ENCODE data around the gene PKN3.

The PKN3 gene

DNA sequence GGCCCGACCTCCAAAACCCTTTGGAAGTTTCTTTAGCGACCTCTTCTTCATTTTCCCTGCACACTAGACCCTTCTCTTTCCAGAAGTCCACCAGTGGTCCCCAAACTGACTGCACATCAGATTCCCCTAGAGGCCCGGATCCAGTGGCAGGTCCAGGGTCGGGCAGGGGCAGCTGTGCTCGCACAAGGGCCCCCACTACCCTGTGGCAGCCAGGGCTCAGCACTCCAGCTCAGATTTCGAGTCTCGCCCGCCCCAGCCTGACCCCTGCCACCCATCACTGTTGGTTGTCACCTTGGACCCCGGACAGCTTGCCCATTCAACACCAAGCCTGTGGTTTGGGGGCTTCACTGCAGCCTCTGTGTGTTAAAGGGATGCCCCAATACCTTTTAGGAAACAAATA, 29.4 kb downstream of the PKN3 start:
- no peak for FAIRE-seq
- TF ChIP-seq POLR2A (IDR thresholded peaks at IDR 0.05; ENCODE audit: low read depth, low read length), result no peak
- no peak for TF ChIP-seq POU2F2 (IDR thresholded peaks at IDR 0.05; ENCODE audit: low read depth, low read length)
- no peak for TF ChIP-seq POLR2AphosphoS5 (IDR thresholded peaks at IDR 0.05; ENCODE audit: low read depth, low read length)

DNA sequence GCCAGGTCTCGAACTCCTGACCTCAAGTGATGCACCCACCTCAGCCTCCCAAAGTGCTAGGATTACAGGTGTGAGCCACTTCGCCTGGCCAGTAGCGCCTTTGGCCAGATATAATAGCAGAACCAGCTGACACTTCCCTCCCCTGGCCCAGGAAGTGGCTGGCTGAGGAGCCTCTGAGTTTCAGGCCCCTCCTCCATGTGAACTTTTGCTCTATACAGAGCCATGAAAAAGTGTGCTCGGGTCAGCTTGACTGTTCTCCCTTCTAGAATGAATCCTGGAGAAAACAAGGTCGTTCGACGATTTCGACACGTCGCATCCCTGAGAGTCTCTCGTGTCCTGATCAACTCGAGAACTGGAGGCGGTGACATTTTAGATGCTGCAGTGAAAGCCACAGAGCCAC, 30.3 kb downstream of the PKN3 start:
- TF ChIP-seq TAF1 (IDR thresholded peaks at IDR 0.05; ENCODE audit: low read depth, low read length) (no peak), POU2F2 (IDR thresholded peaks at IDR 0.05; ENCODE audit: low read depth, low read length) (no peak), PAX5 (IDR thresholded peaks at IDR 0.05; ENCODE audit: insufficient read depth, low read length, severe bottlenecking) (no peak), POLR2AphosphoS5 (IDR thresholded peaks at IDR 0.05; ENCODE audit: low read depth, low read length) (no peak), POLR2A (IDR thresholded peaks at IDR 0.05; ENCODE audit: low read depth, low read length) (no peak), SPI1 (IDR thresholded peaks at IDR 0.05; ENCODE audit: low read depth, low read length) (no peak)
- FAIRE-seq (no peak), DNase-seq (ENCODE audit: insufficient read length, low spot score) (no peak)

More for the DNA sequence above, 29.4 kb downstream of the PKN3 start:
- no peak for DNase-seq (ENCODE audit: insufficient read length, low spot score)

DNA sequence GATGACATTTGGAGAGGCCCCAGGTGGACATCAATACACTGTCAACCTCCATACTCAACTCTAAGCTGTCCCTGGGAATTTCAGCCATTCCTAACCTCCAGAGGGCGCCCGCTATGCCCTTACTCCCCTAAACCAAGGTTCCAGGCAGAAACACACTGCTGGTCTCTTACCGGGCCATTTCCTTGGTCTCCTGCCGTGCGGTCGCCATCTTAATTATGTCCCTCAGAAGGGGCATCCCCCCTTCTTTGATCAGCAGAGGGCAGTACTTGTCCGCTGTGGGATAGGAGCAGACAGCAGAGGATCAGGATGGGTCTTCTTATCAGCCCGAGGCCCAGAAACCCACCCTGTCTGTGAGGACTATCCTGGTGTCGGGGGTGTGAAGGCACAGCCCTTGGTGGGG, 31.0 kb downstream of the PKN3 start:
- DNase-seq (ENCODE audit: insufficient read length, low spot score), result peak; percentile 52
- TF ChIP-seq PAX5 (IDR thresholded peaks at IDR 0.05; ENCODE audit: insufficient read depth, low read length, severe bottlenecking), result no peak
- 0 out of 2 replicates have a peak, but pooled peaks have one; percentile 31 for TF ChIP-seq TAF1 (IDR thresholded peaks at IDR 0.05; ENCODE audit: low read depth, low read length)
- TF ChIP-seq POU2F2 (IDR thresholded peaks at IDR 0.05; ENCODE audit: low read depth, low read length), result no peak; the same call in 1 of the 2 replicates
- TF ChIP-seq POLR2A (IDR thresholded peaks at IDR 0.05; ENCODE audit: low read depth, low read length), result 0 out of 2 replicates have a peak, but pooled peaks have one; percentile 27
- TF ChIP-seq SPI1 (IDR thresholded peaks at IDR 0.05; ENCODE audit: low read depth, low read length), result no peak
- peak; percentile 91 for FAIRE-seq

DNA sequence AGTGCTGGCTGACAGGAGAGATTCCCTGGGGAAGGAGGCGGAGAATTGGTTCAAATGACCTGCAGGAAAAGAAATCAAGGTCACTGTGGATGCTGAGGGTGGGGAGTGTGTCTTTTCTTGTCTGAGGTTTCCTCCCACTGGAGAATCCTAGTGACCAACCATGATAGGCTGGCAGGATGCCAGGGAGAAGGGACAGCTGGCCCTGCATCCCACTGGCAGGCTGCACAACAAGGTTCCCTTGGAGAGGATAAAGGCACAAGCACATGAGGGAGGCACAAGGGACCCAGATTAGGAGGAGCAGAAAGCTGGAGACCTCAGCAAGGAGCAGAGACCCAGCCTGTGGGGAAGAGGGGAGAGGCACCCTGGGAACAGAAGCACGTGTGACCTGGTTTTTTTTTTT, 33.1 kb downstream of the PKN3 start:
- no peak for DNase-seq (ENCODE audit: insufficient read length, low spot score)
- FAIRE-seq, result no peak
- TF ChIP-seq SPI1 (IDR thresholded peaks at IDR 0.05; ENCODE audit: low read depth, low read length), result no peak
- no peak for TF ChIP-seq POU2F2 (IDR thresholded peaks at IDR 0.05; ENCODE audit: low read depth, low read length)
- TF ChIP-seq TAF1 (IDR thresholded peaks at IDR 0.05; ENCODE audit: low read depth, low read length), result no peak
- TF ChIP-seq POLR2AphosphoS5 (IDR thresholded peaks at IDR 0.05; ENCODE audit: low read depth, low read length), result no peak
- no peak for TF ChIP-seq POLR2A (IDR thresholded peaks at IDR 0.05; ENCODE audit: low read depth, low read length)
- no peak for TF ChIP-seq PAX5 (IDR thresholded peaks at IDR 0.05; ENCODE audit: insufficient read depth, low read length, severe bottlenecking)

DNA sequence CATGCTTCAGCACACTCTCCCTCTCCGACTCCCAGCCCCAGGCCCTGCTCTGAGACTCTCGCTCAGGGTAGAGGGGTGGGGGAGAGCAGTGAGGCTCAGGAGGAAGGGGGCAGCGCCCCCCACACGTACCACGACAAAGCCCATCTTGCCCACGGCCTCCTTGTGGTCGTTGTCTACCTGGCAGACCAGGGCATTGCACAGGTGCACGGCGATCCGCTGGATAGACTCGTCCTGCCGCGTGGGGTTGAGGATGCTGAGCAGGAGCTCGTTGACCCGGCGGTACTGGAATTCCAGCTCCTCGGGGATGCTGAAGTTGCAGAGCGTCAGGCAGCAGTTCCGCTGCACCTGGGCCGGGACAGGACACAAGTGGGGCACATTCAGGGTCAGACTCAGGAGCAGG, 40.1 kb downstream of the PKN3 start:
- FAIRE-seq (no peak), DNase-seq (ENCODE audit: insufficient read length, low spot score) (no peak)
- TF ChIP-seq POU2F2 (IDR thresholded peaks at IDR 0.05; ENCODE audit: low read depth, low read length) (no peak), POLR2AphosphoS5 (IDR thresholded peaks at IDR 0.05; ENCODE audit: low read depth, low read length) (no peak), TAF1 (IDR thresholded peaks at IDR 0.05; ENCODE audit: low read depth, low read length) (no peak), POLR2A (IDR thresholded peaks at IDR 0.05; ENCODE audit: low read depth, low read length) (no peak), SPI1 (IDR thresholded peaks at IDR 0.05; ENCODE audit: low read depth, low read length) (no peak), PAX5 (IDR thresholded peaks at IDR 0.05; ENCODE audit: insufficient read depth, low read length, severe bottlenecking) (no peak)

DNA sequence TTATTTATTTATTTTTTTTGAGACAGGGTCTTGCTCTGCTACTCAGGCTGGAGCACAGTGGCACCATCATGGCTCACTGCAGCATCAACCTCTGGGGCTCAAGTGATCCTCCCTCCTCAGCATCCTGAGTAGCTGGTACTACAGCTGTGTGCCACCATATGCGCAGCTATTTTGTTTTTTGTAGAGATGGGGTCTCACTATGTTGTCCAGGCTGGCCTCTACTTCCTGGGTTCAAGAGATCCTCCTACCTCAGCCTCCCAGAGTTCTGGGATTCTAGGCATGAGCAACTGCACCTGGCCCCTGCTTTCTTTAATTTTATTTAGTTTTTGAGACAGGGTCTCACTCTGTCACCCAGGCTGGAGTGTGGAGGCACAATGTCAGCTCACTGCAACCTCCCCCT, 41.1 kb downstream of the PKN3 start:
- DNase-seq (ENCODE audit: insufficient read length, low spot score) (no peak), FAIRE-seq (no peak)
- TF ChIP-seq POLR2A (IDR thresholded peaks at IDR 0.05; ENCODE audit: low read depth, low read length) (no peak), SPI1 (IDR thresholded peaks at IDR 0.05; ENCODE audit: low read depth, low read length) (no peak), TAF1 (IDR thresholded peaks at IDR 0.05; ENCODE audit: low read depth, low read length) (no peak), POU2F2 (IDR thresholded peaks at IDR 0.05; ENCODE audit: low read depth, low read length) (no peak)

DNA sequence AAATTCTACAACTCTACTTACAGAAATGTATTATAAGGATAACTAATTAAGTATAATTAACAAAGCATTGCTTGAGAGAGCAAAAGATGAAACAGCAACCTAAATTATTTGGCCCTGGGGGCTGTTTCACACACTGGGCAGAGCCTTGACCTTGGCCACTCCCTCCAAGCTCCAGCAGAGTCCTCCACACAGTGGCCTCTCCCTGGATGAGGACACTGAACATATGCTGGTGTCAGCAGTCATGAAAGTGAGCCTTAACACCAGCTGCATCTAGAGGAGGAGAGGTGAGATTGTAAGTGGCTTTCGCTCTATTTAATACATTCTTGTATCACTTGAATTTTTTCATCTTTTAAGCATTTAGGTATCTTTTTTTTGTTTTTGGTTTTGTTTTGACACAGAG, 44.9 kb downstream of the PKN3 start:
- DNase-seq (ENCODE audit: insufficient read length, low spot score) (no peak), FAIRE-seq (no peak)
- no peak for TF ChIP-seq SPI1 (IDR thresholded peaks at IDR 0.05; ENCODE audit: low read depth, low read length)
- no peak for TF ChIP-seq PAX5 (IDR thresholded peaks at IDR 0.05; ENCODE audit: insufficient read depth, low read length, severe bottlenecking)
- no peak for TF ChIP-seq TAF1 (IDR thresholded peaks at IDR 0.05; ENCODE audit: low read depth, low read length)
- TF ChIP-seq POLR2A (IDR thresholded peaks at IDR 0.05; ENCODE audit: low read depth, low read length), result no peak
- TF ChIP-seq POLR2AphosphoS5 (IDR thresholded peaks at IDR 0.05; ENCODE audit: low read depth, low read length), result no peak
- no peak for TF ChIP-seq POU2F2 (IDR thresholded peaks at IDR 0.05; ENCODE audit: low read depth, low read length)

DNA sequence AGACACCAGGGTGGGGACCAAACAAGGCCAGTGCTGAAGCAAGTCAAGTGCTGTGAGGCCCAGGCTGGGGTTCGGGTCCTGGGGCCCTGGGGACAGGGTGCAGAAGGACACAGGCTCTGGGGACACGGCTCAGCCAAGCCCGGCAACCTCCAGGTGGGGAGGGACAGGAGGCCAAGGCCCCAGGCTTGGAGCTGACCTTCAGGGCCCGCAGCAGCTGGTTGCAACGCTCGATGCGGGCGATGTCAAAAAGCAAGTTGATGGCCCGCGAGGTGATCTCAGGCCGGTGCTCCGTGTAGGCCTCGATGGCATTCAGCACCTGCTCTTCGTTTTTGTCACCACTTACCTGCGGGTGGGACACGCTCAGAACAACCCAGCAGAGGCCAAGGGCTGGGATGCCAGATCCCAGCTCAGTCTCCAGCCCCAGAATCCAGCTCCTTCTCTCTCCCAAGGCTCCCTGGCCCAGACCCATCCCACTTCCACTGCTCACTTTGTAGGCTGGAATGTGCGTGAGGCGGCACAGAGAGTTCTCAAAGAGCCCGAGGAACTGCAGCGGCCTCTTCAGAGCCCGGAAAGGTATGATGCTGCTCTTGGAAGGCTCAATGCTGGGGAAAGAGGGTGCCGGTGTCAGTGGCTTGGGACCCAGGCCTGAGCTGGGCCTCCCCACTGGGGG, 48.8 kb downstream of the PKN3 start:
- FAIRE-seq (no peak), DNase-seq (ENCODE audit: insufficient read length, low spot score) (no peak)
- TF ChIP-seq POLR2A (IDR thresholded peaks at IDR 0.05; ENCODE audit: low read depth, low read length) (no peak), PAX5 (IDR thresholded peaks at IDR 0.05; ENCODE audit: insufficient read depth, low read length, severe bottlenecking) (no peak), TAF1 (IDR thresholded peaks at IDR 0.05; ENCODE audit: low read depth, low read length) (no peak), POU2F2 (IDR thresholded peaks at IDR 0.05; ENCODE audit: low read depth, low read length) (no peak), POLR2AphosphoS5 (IDR thresholded peaks at IDR 0.05; ENCODE audit: low read depth, low read length) (no peak), SPI1 (IDR thresholded peaks at IDR 0.05; ENCODE audit: low read depth, low read length) (no peak)

DNA sequence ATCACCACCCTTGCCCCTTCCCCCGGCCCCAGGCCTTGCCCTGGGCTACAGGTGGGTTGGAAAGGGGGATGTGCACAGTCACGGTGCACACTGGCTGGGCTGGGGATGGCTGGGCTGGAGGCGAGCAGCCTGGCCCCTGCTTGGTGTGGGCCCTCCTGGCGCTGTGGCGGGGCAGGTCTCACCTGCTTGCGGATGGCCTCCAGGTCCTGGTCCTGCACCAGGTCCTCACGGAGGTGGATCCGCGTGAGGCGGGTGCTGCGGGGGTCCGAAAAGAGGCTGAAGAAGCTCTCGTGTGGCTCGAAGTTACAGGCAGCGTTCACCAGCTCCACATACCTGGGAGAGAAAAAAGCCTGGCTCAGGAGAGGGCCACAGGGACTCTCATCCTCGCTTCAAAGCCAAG, 51.3 kb downstream of the PKN3 start:
- no peak for DNase-seq (ENCODE audit: insufficient read length, low spot score)
- FAIRE-seq, result no peak
- TF ChIP-seq POLR2A (IDR thresholded peaks at IDR 0.05; ENCODE audit: low read depth, low read length) (no peak), SPI1 (IDR thresholded peaks at IDR 0.05; ENCODE audit: low read depth, low read length) (no peak), POU2F2 (IDR thresholded peaks at IDR 0.05; ENCODE audit: low read depth, low read length) (no peak), PAX5 (IDR thresholded peaks at IDR 0.05; ENCODE audit: insufficient read depth, low read length, severe bottlenecking) (no peak), TAF1 (IDR thresholded peaks at IDR 0.05; ENCODE audit: low read depth, low read length) (no peak)

DNA sequence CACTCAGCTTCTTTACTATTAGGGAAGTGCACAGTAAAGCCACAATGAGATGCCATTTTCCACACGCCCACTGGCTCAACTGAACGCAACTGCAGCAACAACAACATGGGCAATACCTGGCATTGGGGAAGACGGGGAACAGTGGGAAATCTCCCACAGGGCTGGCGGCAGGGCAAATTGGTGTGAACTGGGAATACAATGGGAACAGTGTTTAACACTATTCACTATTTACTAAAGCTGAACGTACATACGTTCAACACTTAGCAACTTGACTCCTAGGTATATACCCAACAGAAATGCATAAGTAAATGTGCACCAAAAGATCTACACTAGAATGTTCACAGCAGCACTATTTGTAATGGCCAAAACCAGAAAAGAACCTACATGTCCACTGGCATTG, 55.3 kb downstream of the PKN3 start:
- FAIRE-seq, result no peak
- TF ChIP-seq TAF1 (IDR thresholded peaks at IDR 0.05; ENCODE audit: low read depth, low read length) (no peak), PAX5 (IDR thresholded peaks at IDR 0.05; ENCODE audit: insufficient read depth, low read length, severe bottlenecking) (no peak), POLR2AphosphoS5 (IDR thresholded peaks at IDR 0.05; ENCODE audit: low read depth, low read length) (no peak), POU2F2 (IDR thresholded peaks at IDR 0.05; ENCODE audit: low read depth, low read length) (no peak), SPI1 (IDR thresholded peaks at IDR 0.05; ENCODE audit: low read depth, low read length) (no peak), POLR2A (IDR thresholded peaks at IDR 0.05; ENCODE audit: low read depth, low read length) (no peak)
- DNase-seq (ENCODE audit: insufficient read length, low spot score), result no peak

Data from GM12891 (cell line).